Muscle of arm (tissue), 12 donors: ENCODE measurements around the gene TMEM127. TPM values are rescaled to one million over a fixed set of nuclear protein-coding genes. Genes with fewer than 3 reads are reported as not detected.
A peak's percentile ranks its signal among the peaks of the same experiment; 100 is the strongest.

Experiments used
- DNase-seq: peaks from one replicate; pipeline ENCODE4 v3.0.0-alpha.2; 2013
- polyA plus RNA-seq, 12 donors: library from polyadenylated mRNA; unstranded; fragments of 120-200 nt; gene quantifications; one replicate each; pipeline ENCODE4 v1.2.1, GENCODE V29; 2013; ENCODE audit not compliant: insufficient read length in 12 of 12

TMEM127 gene
- polyA plus RNA-seq, 12 donors = 23.1 to 41.1 (median 27.3) TPM; not detected in 1

DNA sequence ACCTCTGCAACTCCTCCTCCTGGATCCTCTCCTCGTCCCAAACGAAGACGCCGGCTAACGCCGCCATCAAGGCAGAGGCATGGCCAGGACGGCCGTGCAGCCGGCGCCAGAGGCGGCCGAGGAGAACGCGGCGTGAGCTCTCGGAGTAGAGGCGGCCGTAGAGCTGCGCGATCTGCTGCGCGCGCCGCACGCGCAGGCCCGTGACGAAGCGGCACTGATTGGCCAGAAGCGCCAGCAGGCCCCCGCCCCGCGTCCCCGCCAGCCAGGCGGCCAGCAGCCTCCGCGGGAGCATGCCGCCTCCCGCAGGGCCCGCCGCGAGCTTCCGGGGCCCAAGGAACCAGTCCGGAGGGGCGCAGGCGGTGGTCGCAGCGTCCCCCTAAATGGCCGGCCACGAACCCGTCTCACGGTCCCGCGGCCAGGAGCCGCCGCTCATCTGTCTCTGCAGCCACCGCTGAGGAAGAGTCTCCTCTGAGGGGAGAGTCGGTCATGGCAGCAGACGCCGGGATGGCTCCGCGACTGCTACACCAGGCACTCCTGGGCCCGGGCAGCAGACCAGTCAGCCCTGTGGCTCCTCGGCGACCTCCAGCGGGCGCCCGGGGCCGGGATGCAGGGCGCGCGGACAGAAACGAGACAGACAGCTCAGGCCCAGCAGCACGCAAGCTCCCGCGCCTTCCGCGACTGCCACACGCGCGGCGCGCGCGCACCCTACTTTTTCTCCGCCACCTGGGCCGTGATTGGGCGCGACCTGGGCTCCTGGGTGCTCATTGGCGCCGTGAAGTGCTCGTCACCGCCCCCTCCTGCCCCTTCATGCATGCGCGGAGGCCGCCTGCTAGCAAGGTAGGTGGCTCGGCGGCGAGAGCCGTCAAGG, 57.4 kb downstream of the TMEM127 start, which contains the start of gene STARD7:
Gene STARD7, minus strand, starts transcription at position 685 of the 868 bp plus-strand sequence. Its CDS starts 393 bp downstream, at position 292.
- peak; percentile 98 for DNase-seq

GRCh38 chr2:96207774-96208142, 58.0 kb downstream of the TMEM127 start:
- no peak for DNase-seq

DNA sequence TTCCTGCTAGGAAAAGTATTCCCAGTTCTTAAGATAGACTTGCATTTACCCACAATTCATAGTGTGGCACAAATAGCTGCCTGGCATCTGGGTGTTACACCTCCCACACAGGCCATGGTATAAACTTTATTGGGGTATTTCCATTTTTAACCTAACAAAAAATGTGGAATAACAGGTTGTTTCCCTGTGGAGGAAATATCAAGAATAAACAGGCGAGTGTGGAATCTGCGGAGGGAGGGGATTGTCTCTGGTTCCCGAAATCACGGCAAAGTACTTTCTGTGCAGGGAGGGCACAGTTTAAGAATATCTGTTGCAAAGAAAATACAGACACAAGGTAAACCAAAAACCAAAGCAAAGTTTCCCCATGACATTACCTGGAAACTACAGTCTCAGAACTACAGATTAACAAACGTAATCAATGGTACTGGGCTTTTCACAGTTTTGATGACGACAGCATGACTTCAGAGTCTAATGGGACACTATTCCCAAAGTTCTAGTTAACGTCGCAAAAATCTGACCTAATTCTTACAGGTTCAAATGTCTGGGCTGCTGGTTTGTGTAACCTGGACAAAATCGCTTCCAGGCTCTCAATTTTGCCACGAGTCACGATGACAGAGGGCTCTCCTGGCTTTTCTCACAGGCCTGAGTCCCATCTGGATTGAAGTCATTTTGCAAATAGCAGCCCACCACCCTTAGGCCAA, 58.6 kb downstream of the TMEM127 start:
- no peak for DNase-seq

DNA sequence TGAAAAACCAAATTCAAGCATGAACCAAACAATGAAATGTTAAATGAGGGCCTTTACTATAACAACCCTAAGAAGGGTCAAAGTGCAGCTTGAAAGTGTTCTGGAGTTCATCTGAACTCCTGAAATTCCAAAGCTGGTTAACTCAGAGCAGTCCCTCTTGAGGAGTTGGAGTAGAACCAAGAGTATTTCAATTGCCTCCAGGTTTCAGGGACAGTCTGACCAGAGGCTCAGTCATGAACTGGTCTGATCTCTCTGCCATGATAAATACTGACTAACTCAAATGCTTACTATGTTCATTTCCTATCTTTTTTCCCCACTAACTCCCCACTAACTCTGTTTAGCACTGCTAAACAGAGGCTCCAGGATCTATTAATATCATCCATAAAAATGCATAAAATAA, 59.9 kb downstream of the TMEM127 start:
- DNase-seq = no peak

DNA sequence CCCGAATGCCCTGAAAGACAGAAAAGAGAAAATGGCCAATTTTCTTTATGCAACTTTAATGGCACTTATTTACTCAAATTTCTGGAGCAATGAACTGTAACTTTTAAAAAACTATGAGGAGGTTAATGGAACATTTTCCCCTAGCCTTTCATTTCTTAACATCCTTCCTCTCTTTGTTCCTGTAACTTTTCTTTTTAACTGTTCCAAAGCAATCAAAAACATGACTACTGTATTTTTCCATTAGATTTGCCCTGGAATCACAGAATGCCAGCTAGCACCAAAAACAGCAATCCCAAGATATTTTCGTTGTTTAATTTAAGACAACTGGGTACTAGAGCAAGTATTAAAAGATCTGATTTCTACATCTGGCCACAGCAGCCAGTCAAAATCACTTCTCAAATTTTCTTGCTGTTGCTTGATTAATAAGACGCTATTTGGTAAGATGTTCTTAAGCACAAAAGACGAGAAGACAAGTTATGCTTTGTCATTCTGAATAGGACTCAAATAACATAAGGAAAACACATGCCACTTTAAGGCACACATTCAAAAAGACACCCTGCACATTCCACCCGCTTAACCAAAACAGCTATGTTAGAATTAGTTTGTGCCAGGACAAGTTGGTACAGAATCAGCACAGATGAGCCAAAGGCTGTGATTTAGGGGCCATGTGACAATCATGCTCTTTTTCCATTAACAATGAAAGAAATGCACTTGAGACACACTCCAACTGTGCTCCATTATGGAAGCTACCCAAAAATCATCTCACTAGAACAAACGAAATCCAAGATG, 60.8 kb downstream of the TMEM127 start:
- DNase-seq = no peak

DNA sequence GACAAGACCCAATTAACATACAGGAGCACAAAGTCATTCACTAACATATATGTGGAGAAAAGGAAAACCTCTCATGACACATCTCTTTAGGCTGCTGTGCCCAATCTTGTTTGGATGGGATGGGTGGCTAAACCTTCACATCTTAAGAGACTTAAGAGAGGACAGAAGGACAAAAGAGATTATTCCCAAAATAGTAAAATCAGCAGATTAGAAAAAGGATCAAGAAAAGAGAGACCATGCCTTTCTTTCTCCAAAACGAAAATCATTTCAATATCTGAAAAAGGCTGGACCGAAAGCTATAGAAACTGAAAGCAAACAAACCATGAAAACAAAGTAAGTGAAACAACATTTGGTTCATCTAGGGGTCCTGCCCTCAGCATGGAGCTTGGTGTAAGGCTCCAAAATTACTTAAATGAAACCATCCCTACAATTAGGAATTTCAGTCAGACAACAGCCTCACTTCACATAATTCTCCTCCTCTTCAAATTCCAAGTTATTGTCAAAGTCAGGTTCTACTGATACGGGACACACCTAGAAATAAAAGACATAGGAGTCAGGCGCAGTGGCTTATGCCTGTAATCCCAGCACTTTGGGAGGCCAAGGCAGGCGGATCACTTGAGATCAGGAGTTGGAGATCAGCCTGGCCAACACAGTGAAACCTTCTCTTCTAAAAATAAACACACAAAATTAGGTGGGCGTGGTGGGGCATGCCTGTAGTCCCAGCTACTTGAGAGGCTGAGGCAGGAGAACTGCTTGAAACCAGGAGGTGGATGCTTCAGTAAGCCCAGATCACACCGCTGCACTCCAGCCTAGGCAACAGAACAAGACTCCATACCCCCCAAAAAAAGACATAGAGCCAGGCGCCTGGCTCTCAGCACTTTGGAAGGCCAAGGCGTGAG, 62.4 kb downstream of the TMEM127 start:
- no peak for DNase-seq

DNA sequence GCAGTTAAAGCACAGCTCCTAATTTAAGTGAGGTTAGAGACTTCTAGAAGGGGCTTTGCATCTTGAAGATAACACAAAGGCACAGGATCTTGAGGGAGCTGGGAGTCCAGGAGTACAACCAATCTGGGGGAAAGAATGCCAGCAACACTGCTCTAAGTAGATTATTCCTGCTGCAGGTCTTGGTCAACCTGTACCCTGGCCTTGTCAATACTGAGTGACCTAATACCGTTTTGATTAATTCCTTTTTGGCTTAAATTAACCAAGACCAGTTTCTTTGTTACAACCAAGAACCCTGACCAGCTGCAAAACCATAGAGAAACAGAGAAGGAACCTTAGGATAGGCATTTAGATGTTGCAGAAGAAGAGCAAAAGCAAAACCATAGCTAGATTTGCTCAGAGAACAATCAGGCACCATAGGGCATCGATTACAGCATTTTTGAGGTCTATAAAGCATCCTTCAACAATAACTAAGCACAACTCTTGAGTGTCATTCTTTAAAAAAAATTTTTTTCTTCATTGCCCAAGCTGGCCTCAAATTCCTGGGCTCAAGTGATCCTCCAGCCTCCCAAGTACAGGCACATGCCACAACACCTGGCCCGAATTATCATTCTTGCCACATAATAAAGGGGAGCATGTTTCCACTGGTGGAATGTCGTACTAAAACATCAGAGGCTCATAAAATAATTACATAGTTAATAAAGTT, 63.5 kb downstream of the TMEM127 start:
- DNase-seq = no peak

GRCh38 chr2:96201338-96201737, 64.5 kb downstream of the TMEM127 start:
- DNase-seq = no peak

- DNase-seq = no peak
Observed at GRCh38 chr2:96198921-96199320, 66.9 kb downstream of the TMEM127 start.

Other genes with a start within 250 kb of the TMEM127 start
- gene GPAT2, start 231.1 kb downstream of the TMEM127 start, polyA plus RNA-seq = 1 to 10 TPM in 11 of 12 donors, not detected in 1; 1.9 to 9.2 (median 4.1) TPM
- gene ADRA2B, start 149.4 kb downstream of the TMEM127 start, polyA plus RNA-seq = 1 to 10 TPM in 10 of 12 donors, not detected in 2; 1.7 to 4.0 (median 2.5) TPM
- gene ASTL, start 127.5 kb downstream of the TMEM127 start, polyA plus RNA-seq = under 1 TPM in 3 of 12 donors, not detected in 9; 0.15 to 0.21 (median 0.20) TPM
- gene DUSP2, start 120.6 kb downstream of the TMEM127 start, polyA plus RNA-seq = 1 to 10 TPM in 10 of 12 donors, not detected in 2; 2.0 to 8.9 (median 2.8) TPM
- gene STARD7, start 57.2 kb downstream of the TMEM127 start, polyA plus RNA-seq = 100 to 1,000 TPM in 8 of 12 donors, 10 to 100 TPM in 3, not detected in 1; 69.6 to 150 (median 116) TPM
- gene CIAO1, start 228 bp upstream of the TMEM127 start, polyA plus RNA-seq = 10 to 100 TPM in 11 of 12 donors, not detected in 1; 40.7 to 64.8 (median 43.5) TPM
- 100 to 1,000 TPM in 3 of 12 donors, 10 to 100 TPM in 8, not detected in 1; 78.7 to 118 (median 91.1) TPM for gene SNRNP200, start 39.5 kb upstream of the TMEM127 start, polyA plus RNA-seq
- gene ITPRIPL1, start 59.3 kb upstream of the TMEM127 start, polyA plus RNA-seq = 1 to 10 TPM in 10 of 12 donors, not detected in 2; 2.2 to 5.3 (median 3.4) TPM
- gene NCAPH, start 69.8 kb upstream of the TMEM127 start, polyA plus RNA-seq = 10 to 100 TPM in 6 of 12 donors, 1 to 10 TPM in 5, not detected in 1; 5.2 to 16.7 (median 10.1) TPM
- gene NEURL3, start 239.4 kb upstream of the TMEM127 start, polyA plus RNA-seq = under 1 TPM in 7 of 12 donors, not detected in 5; 0.09 to 0.56 (median 0.31) TPM